Kidney epithelial cell (primary cell): ENCODE measurements around the gene TFRC. TPM values are rescaled to one million over a fixed set of nuclear protein-coding genes. Genes with fewer than 3 reads are reported as not detected.
"Not testable (repeated sequence)": the region's sequence is repeated elsewhere in the genome, so short reads cannot be mapped to it uniquely, and the experiment has no call there.

Experiments
- DNase-seq: peaks from one replicate; pipeline ENCODE4 v3.0.0-alpha.2; 2010; ENCODE audit warnings: low read depth
- H3K27me3 ChIP-seq: 2 replicates; pipeline ENCODE4 v1.6.0; 2011; ENCODE audit warnings: low read length; ENCODE audit not compliant: control insufficient read depth, insufficient read depth
- H3K36me3 ChIP-seq: 2 replicates; pipeline ENCODE4 v1.5.1; 2011; ENCODE audit warnings: low read length; ENCODE audit not compliant: control insufficient read depth, insufficient read depth
- H3K4me3 ChIP-seq: 2 replicates; pipeline ENCODE4 v1.5.1; 2011; ENCODE audit warnings: low read depth, mild to moderate bottlenecking, control low read depth, low read length
- total RNA-seq: library from RNA; depleted of rRNA; stranded (reverse); fragments of >200 nt; gene quantifications from 2 replicates; pipeline ENCODE4 v1.2.3, GENCODE V29; 2015
- TF ChIP-seq, protein P1 (sequence below): IDR thresholded peaks from 2 replicates; pipeline ENCODE4 v1.5.1; 2011; ENCODE audit warnings: mild to moderate bottlenecking, moderate library complexity, low read length, control low read depth, inconsistent platforms; ENCODE audit not compliant: insufficient read depth, poor library complexity, severe bottlenecking

Gene TFRC
- total RNA-seq, 1 donor from 2014 or later: 97.9 TPM

DNA sequence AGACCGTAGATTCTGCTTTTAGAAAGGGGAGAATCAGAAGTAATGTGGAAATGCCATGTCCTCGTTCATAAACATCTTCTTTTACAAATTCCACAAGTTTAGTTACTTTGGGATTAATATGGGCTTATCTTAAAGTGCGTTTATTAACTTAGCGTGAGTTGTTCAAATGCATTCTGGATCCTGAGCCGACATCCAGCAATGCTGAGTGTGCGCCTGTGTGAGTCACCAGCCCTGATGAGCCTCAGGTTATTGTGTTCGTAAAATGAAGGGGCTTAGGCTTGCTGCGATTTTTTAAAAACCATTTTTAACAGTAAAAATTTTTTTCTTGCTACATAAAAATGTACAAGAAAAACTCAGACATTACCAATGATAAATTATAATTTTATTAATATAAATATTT is 57.9 kb downstream of the TFRC start:
- TF ChIP-seq, protein P1, sequence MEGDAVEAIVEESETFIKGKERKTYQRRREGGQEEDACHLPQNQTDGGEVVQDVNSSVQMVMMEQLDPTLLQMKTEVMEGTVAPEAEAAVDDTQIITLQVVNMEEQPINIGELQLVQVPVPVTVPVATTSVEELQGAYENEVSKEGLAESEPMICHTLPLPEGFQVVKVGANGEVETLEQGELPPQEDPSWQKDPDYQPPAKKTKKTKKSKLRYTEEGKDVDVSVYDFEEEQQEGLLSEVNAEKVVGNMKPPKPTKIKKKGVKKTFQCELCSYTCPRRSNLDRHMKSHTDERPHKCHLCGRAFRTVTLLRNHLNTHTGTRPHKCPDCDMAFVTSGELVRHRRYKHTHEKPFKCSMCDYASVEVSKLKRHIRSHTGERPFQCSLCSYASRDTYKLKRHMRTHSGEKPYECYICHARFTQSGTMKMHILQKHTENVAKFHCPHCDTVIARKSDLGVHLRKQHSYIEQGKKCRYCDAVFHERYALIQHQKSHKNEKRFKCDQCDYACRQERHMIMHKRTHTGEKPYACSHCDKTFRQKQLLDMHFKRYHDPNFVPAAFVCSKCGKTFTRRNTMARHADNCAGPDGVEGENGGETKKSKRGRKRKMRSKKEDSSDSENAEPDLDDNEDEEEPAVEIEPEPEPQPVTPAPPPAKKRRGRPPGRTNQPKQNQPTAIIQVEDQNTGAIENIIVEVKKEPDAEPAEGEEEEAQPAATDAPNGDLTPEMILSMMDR: no peak
- no peak for DNase-seq
- Histone ChIP-seq H3K36me3 (no peaks in the 10 kb centered on the region), H3K27me3 (peaks cover 2% of the 10 kb centered on the region), H3K4me3 (no peak overlapping the region)

DNA sequence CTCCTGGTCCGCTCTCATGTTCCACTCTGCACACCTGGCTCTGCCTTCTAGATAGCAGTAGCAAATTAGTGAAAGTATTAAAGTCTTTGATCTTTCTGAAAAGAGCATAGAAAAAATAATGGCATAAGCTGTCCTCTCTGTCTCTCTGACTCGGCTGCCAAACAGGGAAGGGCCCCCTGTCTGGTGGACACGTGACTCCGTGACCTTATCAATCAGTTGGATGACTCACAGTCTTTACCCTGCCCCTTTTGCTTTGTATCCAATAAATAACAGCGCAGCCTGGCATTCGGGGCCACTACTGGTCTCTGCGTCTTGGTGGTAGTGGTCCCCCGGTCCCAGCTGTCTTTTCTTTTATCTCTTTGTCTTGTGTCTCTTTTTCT is 59.4 kb downstream of the TFRC start:
- not testable (repeated sequence) for DNase-seq, H3K36me3 ChIP-seq

DNA sequence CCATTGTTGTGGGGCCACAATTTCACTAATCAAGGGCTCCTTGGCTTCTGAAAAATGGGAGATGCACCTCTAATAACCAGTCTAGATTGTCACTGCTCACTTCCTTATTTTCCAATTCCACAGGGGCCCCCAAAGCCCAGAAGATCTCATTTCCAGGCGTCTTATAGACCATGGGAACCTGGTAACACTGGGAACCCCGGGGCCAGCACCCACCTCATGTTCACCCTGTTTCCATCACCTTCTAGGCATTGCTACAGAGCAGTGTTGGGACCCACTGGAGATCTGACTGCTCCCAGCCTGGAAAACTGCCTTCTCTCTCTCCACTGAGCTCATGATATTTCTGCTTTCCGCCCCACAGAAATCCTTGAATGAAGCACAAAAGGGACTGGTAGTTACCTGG is 61.5 kb downstream of the TFRC start:
- TF ChIP-seq, protein P1: no peak
- H3K36me3 ChIP-seq: no peaks in the 10 kb centered on the region

More for the DNA sequence above, 59.4 kb downstream of the TFRC start:
- not testable (repeated sequence) for H3K4me3 ChIP-seq, H3K27me3 ChIP-seq

DNA sequence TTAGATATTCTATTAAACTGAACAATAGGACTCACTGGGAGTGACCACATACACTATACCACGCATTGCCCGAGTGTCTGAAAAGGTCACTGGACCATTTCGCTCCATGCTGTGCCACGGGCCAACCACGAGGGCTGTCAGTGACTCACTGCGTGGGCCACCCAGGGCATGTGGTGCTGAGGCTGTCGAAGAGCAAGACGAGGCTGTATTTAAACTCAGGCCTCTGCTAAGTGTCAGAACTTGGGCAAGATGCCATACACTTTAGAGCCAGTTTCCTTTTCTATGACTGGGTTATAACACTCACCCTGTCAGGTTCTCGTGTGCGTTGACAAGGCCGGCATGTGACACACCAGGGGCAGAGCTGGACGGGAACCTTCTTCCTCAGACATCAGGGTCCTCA is 62.3 kb downstream of the TFRC start:
- not testable (repeated sequence) for H3K4me3 ChIP-seq, DNase-seq, H3K36me3 ChIP-seq, H3K27me3 ChIP-seq

More for the DNA sequence above, 61.5 kb downstream of the TFRC start:
- no peak for DNase-seq
- Histone ChIP-seq H3K27me3 (peaks cover 2% of the 10 kb centered on the region), H3K4me3 (no peak overlapping the region)

DNA sequence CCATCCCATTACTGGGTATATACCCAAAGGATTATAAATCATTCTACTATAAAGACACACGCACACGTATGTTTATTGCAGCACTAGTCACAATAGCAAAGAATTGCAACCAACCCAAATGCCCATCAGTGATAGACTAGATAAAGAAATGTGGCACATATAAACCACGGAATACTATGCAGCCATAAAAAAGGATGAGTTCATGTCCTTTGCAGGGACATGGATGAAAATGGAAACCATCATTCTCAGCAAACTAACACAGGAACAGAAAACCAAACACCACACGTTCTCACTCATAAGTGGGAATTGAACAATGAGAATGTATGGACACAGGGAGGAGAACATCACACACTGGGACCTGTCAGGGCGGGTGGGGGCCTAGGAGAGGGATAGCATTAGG is 63.7 kb downstream of the TFRC start:
- not testable (repeated sequence) for H3K27me3 ChIP-seq, DNase-seq, H3K36me3 ChIP-seq, H3K4me3 ChIP-seq

DNA sequence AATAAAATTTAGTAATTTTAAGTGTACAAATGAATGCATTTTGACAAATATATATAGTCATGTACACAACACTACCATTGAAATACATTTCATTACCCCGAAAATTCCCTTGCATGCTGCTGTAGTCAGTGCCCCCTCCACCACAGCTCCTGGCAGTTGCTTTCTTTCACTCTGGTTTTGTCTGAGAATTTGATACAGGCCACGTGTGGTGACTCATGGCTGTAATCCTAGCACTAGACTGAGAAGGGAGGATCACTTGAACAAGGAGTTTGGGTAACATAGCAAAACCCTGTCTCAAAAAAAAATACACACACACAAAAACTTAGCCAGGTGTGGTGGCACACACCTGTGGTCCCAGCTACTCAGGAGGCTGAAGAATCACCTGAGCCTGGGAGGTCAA is 65.4 kb downstream of the TFRC start:
- Histone ChIP-seq H3K27me3 (peaks cover 2% of the 10 kb centered on the region), H3K36me3 (no peaks in the 10 kb centered on the region), H3K4me3 (no peak overlapping the region)
- TF ChIP-seq, protein P1: no peak
- peak; percentile 23 for DNase-seq

DNA sequence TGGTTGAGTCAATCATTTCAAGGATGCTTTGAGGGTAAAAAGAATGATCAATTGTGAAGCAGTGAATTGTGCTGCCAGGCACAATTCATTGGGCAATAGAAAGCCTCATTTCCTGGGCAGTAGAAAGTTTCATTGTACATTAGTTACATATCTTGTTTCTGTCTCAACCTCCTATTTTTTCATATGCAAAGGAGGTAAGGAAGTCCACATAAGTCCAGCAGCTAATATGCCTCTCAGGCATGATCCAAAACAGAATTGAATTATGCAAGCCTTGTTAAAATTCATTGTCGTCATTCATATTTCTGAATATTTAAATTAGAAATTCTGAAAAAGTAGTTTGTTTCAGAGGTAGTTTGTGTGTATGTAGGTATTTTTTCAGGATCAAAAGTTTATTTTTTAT is 65.8 kb downstream of the TFRC start:
- TF ChIP-seq, protein P1: no peak
- DNase-seq: no peak

More for the DNA sequence above, 65.8 kb downstream of the TFRC start:
- Histone ChIP-seq H3K4me3 (no peak overlapping the region), H3K27me3 (peaks cover 2% of the 10 kb centered on the region), H3K36me3 (no peaks in the 10 kb centered on the region)
